Tibial nerve (tissue), 3 donors: ENCODE results near the gene RYR3.

ENCODE experiments used
- POLR2A ChIP-seq, 2 donors: fragments of 450-650 bp; IDR thresholded peaks; one replicate each; pipeline ENCODE4 v1.6.1; 2017; ENCODE audit warnings: antibody characterized with exemption in 2 of 2, mild to moderate bottlenecking in 2 of 2, moderate library complexity in 2 of 2
- TF ChIP-seq, protein P1 (sequence below), 5 experiments: fragments of 200-600 bp in 3 of 5; fragments of 450-650 bp in 2 of 5; sonication (generic) in 3 of 5; IDR thresholded peaks; one replicate each; pipeline ENCODE4 v1.5.1; 2016 to 2019; ENCODE audit warnings: antibody characterized with exemption in 5 of 5, mild to moderate bottlenecking in 3 of 5, moderate library complexity in 2 of 5

GRCh38 chr15:33468740-33469139 lies 158.0 kb downstream of the RYR3 start:
- TF ChIP-seq, protein P1, sequence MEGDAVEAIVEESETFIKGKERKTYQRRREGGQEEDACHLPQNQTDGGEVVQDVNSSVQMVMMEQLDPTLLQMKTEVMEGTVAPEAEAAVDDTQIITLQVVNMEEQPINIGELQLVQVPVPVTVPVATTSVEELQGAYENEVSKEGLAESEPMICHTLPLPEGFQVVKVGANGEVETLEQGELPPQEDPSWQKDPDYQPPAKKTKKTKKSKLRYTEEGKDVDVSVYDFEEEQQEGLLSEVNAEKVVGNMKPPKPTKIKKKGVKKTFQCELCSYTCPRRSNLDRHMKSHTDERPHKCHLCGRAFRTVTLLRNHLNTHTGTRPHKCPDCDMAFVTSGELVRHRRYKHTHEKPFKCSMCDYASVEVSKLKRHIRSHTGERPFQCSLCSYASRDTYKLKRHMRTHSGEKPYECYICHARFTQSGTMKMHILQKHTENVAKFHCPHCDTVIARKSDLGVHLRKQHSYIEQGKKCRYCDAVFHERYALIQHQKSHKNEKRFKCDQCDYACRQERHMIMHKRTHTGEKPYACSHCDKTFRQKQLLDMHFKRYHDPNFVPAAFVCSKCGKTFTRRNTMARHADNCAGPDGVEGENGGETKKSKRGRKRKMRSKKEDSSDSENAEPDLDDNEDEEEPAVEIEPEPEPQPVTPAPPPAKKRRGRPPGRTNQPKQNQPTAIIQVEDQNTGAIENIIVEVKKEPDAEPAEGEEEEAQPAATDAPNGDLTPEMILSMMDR (IDR thresholded peaks at IDR 0.05) = no peak
- no peak for TF ChIP-seq POLR2A (IDR thresholded peaks at IDR 0.05)
